DND-41 (cell line): ENCODE measurements around the gene FAAH.

Experiments used
- ATAC-seq: fragments of 200-7000 bp; cut with Tn5 transposase; 3 replicates; pipeline ENCODE4 v1.9.1; 2021; ENCODE audit warnings: low read depth; ENCODE audit not compliant: insufficient read depth
- DNase-seq: peaks from one replicate; pipeline ENCODE4 v3.0.0-alpha.2; 2020
- H2AFZ ChIP-seq: 2 replicates; pipeline ENCODE4 v1.6.0; 2012; ENCODE audit warnings: low read depth, low read length
- H3K27ac ChIP-seq: 2 replicates; pipeline ENCODE4 v1.5.1; 2012; ENCODE audit warnings: low read length, inconsistent platforms
- H3K27me3 ChIP-seq: fragments of 200-600 bp; sonication (generic); 2 replicates; pipeline ENCODE4 v1.6.0; 2012; ENCODE audit warnings: low read length, mild to moderate bottlenecking, inconsistent platforms; ENCODE audit not compliant: insufficient read depth, poor library complexity
- H3K36me3 ChIP-seq: 2 replicates; pipeline ENCODE4 v1.5.1; 2012; ENCODE audit warnings: low read length, inconsistent platforms; ENCODE audit not compliant: insufficient read depth
- H3K4me1 ChIP-seq: 2 replicates; pipeline ENCODE4 v1.5.1; 2012; ENCODE audit warnings: mild to moderate bottlenecking, low read length; ENCODE audit not compliant: insufficient read depth
- H3K4me2 ChIP-seq: 2 replicates; pipeline ENCODE4 v1.6.0; 2012; ENCODE audit warnings: mild to moderate bottlenecking, moderate library complexity, low read length, inconsistent platforms; ENCODE audit not compliant: insufficient read depth
- H3K4me3 ChIP-seq, 2 experiments: fragments of 200-600 bp in 1 of 2; shearing (Covaris generic) in 1 of 2; 2 replicates each; pipeline ENCODE4 v1.5.1; 2012 to 2016; ENCODE audit warnings: inconsistent platforms in 2 of 2, low read length in 2 of 2, mild to moderate bottlenecking in 2 of 2, low read depth in 1 of 2, moderate library complexity in 1 of 2
- H3K79me2 ChIP-seq: 2 replicates; pipeline ENCODE4 v1.6.0; 2012; ENCODE audit warnings: low read length, inconsistent platforms; ENCODE audit not compliant: insufficient read depth
- H3K9ac ChIP-seq: 2 replicates; pipeline ENCODE4 v1.6.0; 2012; ENCODE audit warnings: low read depth, mild to moderate bottlenecking, inconsistent platforms, low read length, moderate library complexity
- H3K9me3 ChIP-seq: 2 replicates; pipeline ENCODE4 v1.5.1; 2012; ENCODE audit warnings: low read length, moderate library complexity, mild to moderate bottlenecking, inconsistent platforms; ENCODE audit not compliant: insufficient read depth, severe bottlenecking
- H4K20me1 ChIP-seq: 2 replicates; pipeline ENCODE4 v1.6.0; 2012; ENCODE audit warnings: low read length; ENCODE audit not compliant: insufficient read depth
- EZH2 ChIP-seq: IDR thresholded peaks from 3 replicates; pipeline ENCODE4 v1.6.1; 2012; ENCODE audit warnings: borderline replicate concordance, low read depth, mild to moderate bottlenecking, moderate library complexity, low read length, inconsistent platforms; ENCODE audit not compliant: severe bottlenecking
- TF ChIP-seq, protein P1 (sequence below): IDR thresholded peaks from 2 replicates; pipeline ENCODE4 v1.5.1; 2012; ENCODE audit warnings: borderline replicate concordance, low read length, moderate library complexity, mild to moderate bottlenecking; ENCODE audit not compliant: poor library complexity, severe bottlenecking; ENCODE audit errors: extremely low read depth

The FAAH gene

DNA sequence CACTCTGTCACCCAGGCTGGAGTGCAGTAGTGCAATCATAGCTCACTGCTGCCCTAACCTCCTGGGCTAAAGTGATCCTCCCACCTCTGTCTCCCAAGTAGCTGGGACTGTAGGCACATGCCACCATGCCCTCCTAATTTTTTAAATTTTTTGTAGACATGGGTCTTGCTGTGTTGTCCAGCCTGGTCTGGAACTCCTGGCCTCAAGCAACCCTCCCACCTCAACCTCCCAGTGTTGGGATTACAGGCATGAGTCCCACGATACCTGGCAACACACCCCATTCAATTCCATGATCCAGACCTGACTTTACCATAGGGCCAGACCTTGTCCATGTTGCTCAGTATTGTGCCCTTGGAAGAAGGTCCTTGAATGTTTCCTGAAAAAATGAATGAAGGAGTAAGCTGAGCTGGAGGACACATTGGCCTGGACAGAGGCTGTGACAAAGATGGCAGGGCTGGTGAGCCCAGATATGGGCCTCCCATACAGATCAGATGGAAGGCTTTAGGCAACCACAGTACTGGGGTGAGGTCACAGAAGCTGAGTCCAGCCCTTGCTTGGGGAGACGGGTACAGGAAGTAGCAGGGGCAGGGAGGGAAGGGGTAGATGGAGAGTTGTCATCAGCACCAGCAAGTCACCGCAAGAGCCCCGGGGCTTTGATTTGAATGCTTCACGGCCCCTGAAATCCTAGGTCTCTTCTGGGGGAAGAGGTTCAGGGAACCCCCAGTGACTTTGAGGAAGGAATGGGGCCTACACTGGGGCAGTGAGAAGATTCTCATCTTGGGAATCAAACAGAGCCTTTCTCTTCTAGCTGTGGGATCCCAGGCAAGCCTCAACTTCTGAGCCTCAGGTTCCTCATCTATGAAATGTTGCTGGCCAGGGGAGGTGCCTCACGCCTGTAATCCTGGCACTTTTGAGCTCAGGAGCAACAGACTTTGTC, 55.4 kb downstream of the FAAH start:
- DNase-seq: peak; percentile 11
- H3K4me1 ChIP-seq: no peaks in the 10 kb centered on the region
- H3K4me2 ChIP-seq: no peak overlapping the region
- H2AFZ ChIP-seq: no peak overlapping the region
- H3K27ac ChIP-seq: no peak overlapping the region
- no peaks in the 10 kb centered on the region for H3K79me2 ChIP-seq
- H3K9ac ChIP-seq: no peak overlapping the region
- no peaks in the 10 kb centered on the region for H3K9me3 ChIP-seq
- no peak overlapping the region for H3K4me3 ChIP-seq
- TF ChIP-seq EZH2: no peak
- TF ChIP-seq, protein P1, sequence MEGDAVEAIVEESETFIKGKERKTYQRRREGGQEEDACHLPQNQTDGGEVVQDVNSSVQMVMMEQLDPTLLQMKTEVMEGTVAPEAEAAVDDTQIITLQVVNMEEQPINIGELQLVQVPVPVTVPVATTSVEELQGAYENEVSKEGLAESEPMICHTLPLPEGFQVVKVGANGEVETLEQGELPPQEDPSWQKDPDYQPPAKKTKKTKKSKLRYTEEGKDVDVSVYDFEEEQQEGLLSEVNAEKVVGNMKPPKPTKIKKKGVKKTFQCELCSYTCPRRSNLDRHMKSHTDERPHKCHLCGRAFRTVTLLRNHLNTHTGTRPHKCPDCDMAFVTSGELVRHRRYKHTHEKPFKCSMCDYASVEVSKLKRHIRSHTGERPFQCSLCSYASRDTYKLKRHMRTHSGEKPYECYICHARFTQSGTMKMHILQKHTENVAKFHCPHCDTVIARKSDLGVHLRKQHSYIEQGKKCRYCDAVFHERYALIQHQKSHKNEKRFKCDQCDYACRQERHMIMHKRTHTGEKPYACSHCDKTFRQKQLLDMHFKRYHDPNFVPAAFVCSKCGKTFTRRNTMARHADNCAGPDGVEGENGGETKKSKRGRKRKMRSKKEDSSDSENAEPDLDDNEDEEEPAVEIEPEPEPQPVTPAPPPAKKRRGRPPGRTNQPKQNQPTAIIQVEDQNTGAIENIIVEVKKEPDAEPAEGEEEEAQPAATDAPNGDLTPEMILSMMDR: no peak
- ATAC-seq: peak; percentile 59; the same call in 2 of the 3 replicates
- no peaks in the 10 kb centered on the region for H4K20me1 ChIP-seq
- H3K27me3 ChIP-seq: peaks cover 12% of the 10 kb centered on the region
- no peaks in the 10 kb centered on the region for H3K36me3 ChIP-seq

DNA sequence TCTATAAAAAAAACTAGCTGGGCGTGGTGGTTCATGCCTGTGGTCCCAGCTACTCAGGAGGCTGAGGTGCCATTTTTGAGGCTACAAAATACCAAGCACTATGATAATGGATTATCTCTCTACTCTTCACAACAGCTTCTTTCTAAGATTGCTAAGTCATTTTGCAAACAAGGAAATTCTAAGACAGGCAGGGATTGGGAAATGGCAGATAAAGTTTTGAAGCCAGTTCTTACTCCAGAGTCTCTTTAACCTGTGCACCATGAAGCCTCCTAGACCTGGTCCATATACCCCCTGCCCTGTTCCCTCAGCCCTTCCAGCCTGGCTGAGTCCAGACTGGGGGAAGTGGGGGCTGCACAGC, 56.0 kb downstream of the FAAH start:
- no peak overlapping the region for H3K9ac ChIP-seq
- DNase-seq (no peak), ATAC-seq (no peak)
- no peaks in the 10 kb centered on the region for H3K4me1 ChIP-seq
- no peaks in the 10 kb centered on the region for H3K79me2 ChIP-seq
- H3K9me3 ChIP-seq: no peaks in the 10 kb centered on the region
- no peaks in the 10 kb centered on the region; the same call in 1 of the 2 replicates for H4K20me1 ChIP-seq
- peaks cover 15% of the 10 kb centered on the region for H3K27me3 ChIP-seq
- H3K27ac ChIP-seq: no peak overlapping the region
- no peak overlapping the region for H3K4me2 ChIP-seq
- no peaks in the 10 kb centered on the region for H3K36me3 ChIP-seq
- no peak overlapping the region for H3K4me3 ChIP-seq
- no peak overlapping the region for H2AFZ ChIP-seq
- TF ChIP-seq EZH2: no peak
- TF ChIP-seq, protein P1: no peak

DNA sequence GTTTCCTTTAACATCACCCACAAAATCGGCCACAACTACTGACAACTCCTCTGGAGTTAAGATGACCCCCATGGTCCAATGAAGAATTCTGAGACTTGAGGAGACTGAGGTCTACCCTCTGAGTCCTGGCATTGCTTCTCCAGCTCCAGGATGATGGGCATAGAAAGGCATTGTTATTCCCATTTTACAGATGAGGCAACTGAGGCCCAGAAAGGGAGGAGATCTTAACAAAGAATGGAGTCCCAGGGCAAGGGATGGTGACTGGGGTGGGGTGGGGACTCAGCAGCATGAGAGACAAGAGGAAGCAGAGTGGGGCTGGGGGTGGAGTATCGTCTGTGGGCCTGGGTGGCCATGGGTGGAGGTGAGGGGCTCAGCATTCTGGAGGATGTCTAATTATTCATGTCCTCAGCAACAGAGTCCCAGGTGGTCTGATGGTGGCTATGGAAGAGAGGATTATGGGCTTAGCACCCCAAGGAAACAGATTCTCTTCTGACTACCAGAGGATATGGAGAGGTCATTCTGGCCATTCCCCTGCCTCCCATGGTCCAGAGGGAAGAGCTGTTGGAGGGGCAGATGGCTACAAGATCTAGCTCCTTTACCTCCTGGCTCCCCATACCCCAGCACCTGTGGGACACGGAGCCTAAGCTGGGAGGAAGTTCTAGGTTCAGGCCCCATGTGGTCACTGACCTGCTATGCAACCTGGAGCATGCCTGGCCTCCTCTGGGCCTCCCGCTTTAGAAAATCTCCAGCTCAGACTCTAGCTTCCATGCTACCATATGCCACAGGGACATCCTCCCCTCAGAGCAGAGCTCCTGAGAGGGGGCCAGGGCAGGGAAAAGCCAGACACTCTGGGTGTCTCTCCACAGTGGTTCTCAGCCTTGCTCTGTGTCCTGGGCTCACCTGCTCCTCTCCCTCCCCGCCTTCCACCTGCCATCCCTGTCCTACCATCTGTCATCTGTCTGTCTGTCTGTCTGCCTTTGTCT, 58.1 kb downstream of the FAAH start:
- Histone ChIP-seq H3K27me3 (peaks cover 18% of the 10 kb centered on the region), H3K9me3 (no peaks in the 10 kb centered on the region), H3K4me3 (no peak overlapping the region), H4K20me1 (no peaks in the 10 kb centered on the region; the same call in 1 of the 2 replicates), H3K4me1 (no peaks in the 10 kb centered on the region), H3K4me2 (no peak overlapping the region), H3K27ac (no peak overlapping the region), H3K79me2 (no peaks in the 10 kb centered on the region), H3K36me3 (no peaks in the 10 kb centered on the region), H3K9ac (no peak overlapping the region), H2AFZ (no peak overlapping the region)
- no peak for ATAC-seq
- TF ChIP-seq EZH2: no peak
- TF ChIP-seq, protein P1: no peak
- DNase-seq: no peak
